Measurements from ENCODE around the gene PSMB9.

- no peak for TF ChIP-seq CTCF (IDR thresholded peaks at IDR 0.05)
- no peak for TF ChIP-seq POLR2A (IDR thresholded peaks at IDR 0.05)
These were observed 33.6 kb downstream of the PSMB9 start for GRCh38 chr6:32887616-32888015.
